GM12874 (cell line): ENCODE data around the gene PAK5.

Experiments
- TF ChIP-seq, protein P1 (sequence below): IDR thresholded peaks from 2 replicates; pipeline ENCODE4 v1.5.1; 2011; ENCODE audit warnings: low read depth, mild to moderate bottlenecking, control low read depth, low read length, moderate library complexity; ENCODE audit not compliant: insufficient read depth

Gene PAK5

DNA sequence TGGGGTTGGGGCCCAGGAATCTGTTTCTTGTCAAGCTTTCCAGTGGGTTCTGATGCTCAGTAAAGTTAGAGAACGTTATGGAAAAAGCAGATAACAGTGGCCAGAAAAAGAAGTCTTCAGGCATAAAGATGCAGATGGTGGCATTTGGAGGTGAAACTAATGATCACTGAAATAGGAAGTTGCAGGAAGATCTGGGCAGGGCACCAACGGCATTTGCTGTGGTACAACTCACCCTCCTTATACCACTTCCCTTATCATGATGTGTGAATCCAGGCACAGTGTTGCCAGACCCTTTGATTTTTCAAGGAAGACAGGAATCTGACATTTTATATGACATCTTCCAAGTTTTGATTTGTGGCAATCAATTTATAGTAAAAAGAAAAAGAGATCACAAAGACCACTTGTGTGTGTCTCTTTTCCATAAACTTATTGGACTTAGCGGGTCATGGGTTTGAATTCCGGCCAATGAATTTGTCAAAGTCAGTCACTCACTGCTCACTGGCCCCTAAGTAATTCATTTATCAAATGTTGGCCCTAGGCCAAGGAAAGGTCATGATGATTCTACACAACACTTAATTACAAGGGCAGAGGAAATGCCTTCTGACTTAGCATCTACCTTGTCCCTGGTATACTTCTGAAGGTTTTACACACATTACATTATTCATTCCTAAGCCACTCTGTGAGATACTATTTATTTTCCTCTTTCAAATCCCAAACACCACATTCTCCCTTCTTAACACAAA lies 286.9 kb downstream of the PAK5 start:
- TF ChIP-seq, protein P1, sequence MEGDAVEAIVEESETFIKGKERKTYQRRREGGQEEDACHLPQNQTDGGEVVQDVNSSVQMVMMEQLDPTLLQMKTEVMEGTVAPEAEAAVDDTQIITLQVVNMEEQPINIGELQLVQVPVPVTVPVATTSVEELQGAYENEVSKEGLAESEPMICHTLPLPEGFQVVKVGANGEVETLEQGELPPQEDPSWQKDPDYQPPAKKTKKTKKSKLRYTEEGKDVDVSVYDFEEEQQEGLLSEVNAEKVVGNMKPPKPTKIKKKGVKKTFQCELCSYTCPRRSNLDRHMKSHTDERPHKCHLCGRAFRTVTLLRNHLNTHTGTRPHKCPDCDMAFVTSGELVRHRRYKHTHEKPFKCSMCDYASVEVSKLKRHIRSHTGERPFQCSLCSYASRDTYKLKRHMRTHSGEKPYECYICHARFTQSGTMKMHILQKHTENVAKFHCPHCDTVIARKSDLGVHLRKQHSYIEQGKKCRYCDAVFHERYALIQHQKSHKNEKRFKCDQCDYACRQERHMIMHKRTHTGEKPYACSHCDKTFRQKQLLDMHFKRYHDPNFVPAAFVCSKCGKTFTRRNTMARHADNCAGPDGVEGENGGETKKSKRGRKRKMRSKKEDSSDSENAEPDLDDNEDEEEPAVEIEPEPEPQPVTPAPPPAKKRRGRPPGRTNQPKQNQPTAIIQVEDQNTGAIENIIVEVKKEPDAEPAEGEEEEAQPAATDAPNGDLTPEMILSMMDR = no peak

DNA sequence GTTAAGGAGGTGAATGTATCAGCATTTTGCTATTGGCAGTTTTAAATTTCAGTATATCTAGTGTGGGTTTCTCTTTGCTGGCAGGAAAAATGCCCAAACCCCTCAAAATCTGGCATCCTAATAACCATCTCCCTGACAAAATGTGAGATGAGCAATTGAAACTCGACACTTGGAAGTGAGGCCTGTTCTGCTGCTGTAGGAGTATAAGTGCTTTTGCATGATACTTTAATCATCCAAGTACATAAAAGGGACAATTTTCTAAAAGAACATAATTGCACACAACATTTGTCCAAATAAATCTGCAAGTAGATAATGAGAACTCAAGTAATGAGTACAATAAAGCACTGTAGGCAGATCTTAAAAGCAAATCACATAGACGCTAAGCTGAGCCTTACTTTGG lies 288.0 kb downstream of the PAK5 start:
- TF ChIP-seq, protein P1 = no peak

DNA sequence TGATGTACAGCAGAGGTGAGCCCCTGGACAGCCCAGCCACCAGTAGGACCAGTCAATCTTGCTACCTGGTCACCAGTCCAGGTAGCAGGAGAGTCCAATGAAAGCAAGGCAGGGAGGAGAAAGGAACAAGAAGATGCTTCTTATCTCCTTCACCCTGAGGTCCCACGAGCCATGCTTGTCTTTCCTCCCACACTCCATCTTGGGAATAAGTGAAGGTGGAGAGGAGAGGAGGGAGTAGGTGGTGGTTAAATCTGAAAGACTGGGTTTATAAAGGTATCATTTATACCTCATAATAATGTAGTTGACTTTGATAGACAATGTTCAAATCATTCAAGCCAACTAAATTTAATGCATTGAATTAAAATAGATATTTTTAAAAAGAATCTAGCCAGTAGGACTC lies 288.6 kb downstream of the PAK5 start:
- TF ChIP-seq, protein P1 = no peak

GRCh38 chr20:9543214-9543613 lies 295.7 kb downstream of the PAK5 start:
- TF ChIP-seq, protein P1 = no peak

- TF ChIP-seq, protein P1 = no peak
These were observed 303.4 kb downstream of the PAK5 start for GRCh38 chr20:9535449-9535848.

- TF ChIP-seq, protein P1 = no peak
These were observed 304.9 kb downstream of the PAK5 start for GRCh38 chr20:9534025-9534424.

GRCh38 chr20:9532069-9532838 lies 306.6 kb downstream of the PAK5 start:
- TF ChIP-seq, protein P1 = no peak
